Cardiac muscle cell (in vitro differentiated cells and primary cell): ENCODE results near the gene ZNF132. TPM values are rescaled to one million over a fixed set of nuclear protein-coding genes. Genes with fewer than 3 reads are reported as not detected.

Source experiments
- DNase-seq, 2 donors: peaks; one replicate each; pipeline versions ENCODE4 v3.0.0 to v3.0.0-alpha.2; 2010 to 2017; ENCODE audit warnings: low read depth in 1 of 2, low spot score in 1 of 2
- H3K27ac ChIP-seq: fragments of 200-600 bp; sonication (generic); 2 replicates; pipeline ENCODE4 v1.5.1; 2016
- H3K27me3 ChIP-seq: fragments of 200-600 bp; sonication (generic); 2 replicates; pipeline ENCODE4 v1.6.0; 2016; ENCODE audit warnings: control low read depth
- H3K36me3 ChIP-seq: fragments of 200-600 bp; sonication (generic); 2 replicates; pipeline ENCODE4 v1.5.1; 2016; ENCODE audit warnings: control low read depth
- H3K4me1 ChIP-seq: fragments of 200-600 bp; sonication (generic); 2 replicates; pipeline ENCODE4 v1.8.1; 2017; ENCODE audit warnings: low read depth, mild to moderate bottlenecking, mixed run types
- H3K4me3 ChIP-seq: fragments of 200-600 bp; sonication (generic); 2 replicates; pipeline ENCODE4 v1.5.1; 2016; ENCODE audit warnings: mild to moderate bottlenecking
- H3K9me3 ChIP-seq: fragments of 200-600 bp; sonication (generic); 2 replicates; pipeline ENCODE4 v1.5.1; 2017; ENCODE audit warnings: low read depth, mild to moderate bottlenecking, control low read depth
- CTCF ChIP-seq: IDR thresholded peaks from 2 replicates; pipeline ENCODE4 v1.5.1; 2012; ENCODE audit warnings: low read depth, mild to moderate bottlenecking, low read length
- polyA plus RNA-seq: library from polyadenylated mRNA; unstranded; fragments of >200 nt; fragmentation: Nextera tagmentation; extraction: Ambion mirVana; gene quantifications from 2 replicates; pipeline ENCODE4 v1.2.1, GENCODE V29; 2016
- total RNA-seq: library from RNA; depleted of rRNA; stranded (reverse); fragments of >200 nt; gene quantifications from 2 replicates; pipeline ENCODE4 v1.2.3, GENCODE V29; 2016

The ZNF132 gene
- total and polyA plus RNA-seq, 2 experiments from 2014 or later: 1.4 TPM; not detected in 1

- Histone ChIP-seq H3K9me3 (no peaks in the 10 kb centered on the region), H3K27me3 (no peaks in the 10 kb centered on the region), H3K27ac (no peak overlapping the region), H3K4me1 (peaks cover 10% of the 10 kb centered on the region), H3K4me3 (no peak overlapping the region), H3K36me3 (peaks cover 9% of the 10 kb centered on the region)
- no peak for DNase-seq
- no peak for TF ChIP-seq CTCF
Measured at GRCh38 chr19:58479736-58480480, 40.0 kb upstream of the ZNF132 start.

GRCh38 chr19:58479303-58479702 lies 39.4 kb upstream of the ZNF132 start:
- no peak for TF ChIP-seq CTCF

GRCh38 chr19:58477871-58478270 lies 37.9 kb upstream of the ZNF132 start:
- Histone ChIP-seq H3K27me3 (no peaks in the 10 kb centered on the region), H3K36me3 (peaks cover 9% of the 10 kb centered on the region), H3K27ac (peak overlapping the region; percentile 89), H3K4me1 (peaks cover 10% of the 10 kb centered on the region), H3K4me3 (no peak overlapping the region), H3K9me3 (no peaks in the 10 kb centered on the region)
- no peak for DNase-seq
- no peak for TF ChIP-seq CTCF

More at GRCh38 chr19:58479303-58479702, 39.4 kb upstream of the ZNF132 start:
- Histone ChIP-seq H3K9me3 (no peaks in the 10 kb centered on the region), H3K4me1 (peaks cover 10% of the 10 kb centered on the region), H3K4me3 (no peak overlapping the region), H3K36me3 (peaks cover 9% of the 10 kb centered on the region), H3K27me3 (no peaks in the 10 kb centered on the region), H3K27ac (no peak overlapping the region)
- no peak for DNase-seq

- Histone ChIP-seq H3K27me3 (no peaks in the 10 kb centered on the region), H3K4me3 (peak overlapping the region; percentile 66), H3K4me1 (peaks cover 10% of the 10 kb centered on the region), H3K36me3 (peaks cover 15% of the 10 kb centered on the region), H3K27ac (peak overlapping the region; percentile 89), H3K9me3 (no peaks in the 10 kb centered on the region)
- no peak for TF ChIP-seq CTCF
- no peak for DNase-seq
Measured at GRCh38 chr19:58477130-58477529, 37.2 kb upstream of the ZNF132 start.

- peaks cover 21% of the 10 kb centered on the region for H3K36me3 ChIP-seq
- H3K4me1 ChIP-seq: peaks cover 10% of the 10 kb centered on the region
- H3K27me3 ChIP-seq: no peaks in the 10 kb centered on the region
- DNase-seq: peak; percentile 18 to 28
- peak overlapping the region; percentile 89 for H3K27ac ChIP-seq
- no peaks in the 10 kb centered on the region for H3K9me3 ChIP-seq
- TF ChIP-seq CTCF: no peak
- H3K4me3 ChIP-seq: peak overlapping the region; percentile 66
Measured at GRCh38 chr19:58476498-58477015, 36.6 kb upstream of the ZNF132 start.
